Transverse colon (tissue), 4 donors: Measurements from ENCODE around the gene GRHPR. TPM values are rescaled to one million over a fixed set of nuclear protein-coding genes. Genes with fewer than 3 reads are reported as not detected.

Experiments
- DNase-seq: peaks from one replicate; pipeline ENCODE4 v3.0.0-alpha.2; 2019
- H3K27ac ChIP-seq, 4 donors: fragments of 200-600 bp; sonication (generic); 2 replicates each; pipeline ENCODE4 v1.5.1; 2016 to 2018; ENCODE audit warnings: inconsistent platforms in 4 of 4
- H3K27me3 ChIP-seq: fragments of 200-600 bp; sonication (generic); 2 replicates; pipeline ENCODE4 v1.5.1; 2017; ENCODE audit warnings: inconsistent platforms
- H3K36me3 ChIP-seq, 4 donors: fragments of 200-600 bp; sonication (generic); 2 replicates each; pipeline ENCODE4 v1.5.1; 2017 to 2019; ENCODE audit warnings: inconsistent platforms in 4 of 4
- H3K4me1 ChIP-seq, 4 donors: fragments of 200-600 bp; sonication (generic); 2 replicates each; pipeline ENCODE4 v1.5.1; 2017 to 2020; ENCODE audit warnings: inconsistent platforms in 4 of 4
- H3K4me3 ChIP-seq, 4 donors: fragments of 200-600 bp; sonication (generic); 1 replicate in 1 of 4; 2 replicates in 3 of 4; pipeline versions ENCODE4 v1.5.1 to v1.6.1; 2017 to 2019; ENCODE audit warnings: inconsistent platforms in 4 of 4
- H3K9me3 ChIP-seq, 2 donors: fragments of 200-600 bp; sonication (generic); 2 replicates each; pipeline ENCODE4 v1.5.1; 2017 to 2019; ENCODE audit warnings: inconsistent platforms in 2 of 2
- EP300 ChIP-seq: sonication (generic); formaldehyde crosslinking; IDR thresholded peaks from one replicate; pipeline ENCODE4 v1.6.1; 2017; ENCODE audit warnings: antibody characterized with exemption, low read depth
- POLR2A ChIP-seq: fragments of 450-650 bp; IDR thresholded peaks from one replicate; pipeline ENCODE4 v1.6.1; 2016; ENCODE audit warnings: antibody characterized with exemption, mild to moderate bottlenecking, moderate library complexity
- POLR2AphosphoS5 ChIP-seq, 3 donors: sonication (generic); formaldehyde crosslinking; IDR thresholded peaks; one replicate each; pipeline ENCODE4 v1.6.1; 2016; ENCODE audit warnings: antibody characterized with exemption in 3 of 3
- WGBS, 2 donors: methylation state at CpG; one replicate each; pipeline ENCODE4 v1.1.5; 2018; ENCODE audit warnings: low coverage in 1 of 2; 5-methylcytosine and 5-hydroxymethylcytosine counted together
- in situ Hi-C, 4 donors: fragments of 200-750 bp; cut with MboI; loops; one replicate each; pipeline versions ENCODE4 v1.15.0 to v1.15.1; 2017; ENCODE audit warnings: low sequenced_read_pairs in 3 of 4, low pct_ligation_motif_present in 1 of 4, low pct_unique_long_range_greater_than_20kb in 1 of 4
- intact Hi-C: fragments of 100-400 bp; cut with DNase I; formaldehyde crosslinking; loops from one replicate; pipeline ENCODE4 v1.15.1; 2023; ENCODE audit warnings: low total_unique reads
- total RNA-seq, 4 donors: library from RNA; depleted of rRNA; stranded (reverse); fragments of >200 nt; gene quantifications; one replicate each; pipeline ENCODE4 v1.1.0, GENCODE V29; 2016
- TF ChIP-seq, protein P1 (sequence below), 5 experiments: fragments of 200-600 bp in 3 of 5; fragments of 450-650 bp in 2 of 5; sonication (generic) in 3 of 5; IDR thresholded peaks; 1 replicate in 2 of 5; 2 replicates in 3 of 5; pipeline ENCODE4 v1.5.1; 2016 to 2017; ENCODE audit warnings: antibody characterized with exemption in 5 of 5, inconsistent platforms in 3 of 5, mild to moderate bottlenecking in 2 of 5, moderate library complexity in 1 of 5

GRHPR gene
- total RNA-seq, 4 donors from 2014 or later, result 48.6 to 131 (median 104) TPM

DNA sequence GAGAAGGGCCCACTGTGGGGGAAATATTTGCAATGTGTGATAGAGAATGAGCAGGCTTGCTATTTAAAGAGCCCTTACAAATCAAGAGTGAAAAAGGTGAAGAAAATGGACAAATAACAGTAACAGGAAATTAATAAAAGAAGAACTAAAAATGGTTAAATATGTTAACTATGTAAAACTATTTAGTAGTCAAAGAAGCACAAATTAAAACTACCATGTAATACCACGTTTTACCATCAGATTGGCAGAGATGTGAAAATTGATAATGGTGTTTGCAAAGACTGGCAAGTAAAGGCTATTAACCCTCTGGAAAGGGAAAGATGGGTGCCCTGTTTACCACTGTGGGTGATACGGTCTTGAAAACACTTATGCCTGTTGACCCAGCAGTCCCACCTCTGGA lies 23.2 kb upstream of the GRHPR start:
- DNase-seq, result no peak
- in situ Hi-C loops, result no loop called here
- no peak overlapping the region for H3K27ac ChIP-seq

DNA sequence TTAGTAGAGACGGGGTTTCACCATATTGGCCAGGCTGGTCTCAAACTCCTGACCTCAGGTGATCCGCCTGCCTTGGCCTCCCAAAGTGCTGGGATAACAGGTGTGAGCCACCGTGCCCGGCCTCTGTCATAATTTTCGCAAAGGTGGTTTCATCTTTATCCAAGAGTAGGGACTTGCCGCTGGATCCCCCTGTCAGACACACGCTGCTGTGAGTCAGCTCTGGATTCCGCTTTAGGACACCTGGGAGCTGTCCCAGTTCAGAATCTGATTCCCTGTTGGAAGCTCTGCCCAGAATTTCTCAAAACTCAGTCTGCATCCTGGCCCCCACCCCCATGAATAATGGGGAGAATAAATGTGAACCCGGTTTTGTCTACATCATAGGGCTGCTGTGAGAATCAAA lies 17.9 kb upstream of the GRHPR start:
- Histone ChIP-seq H3K27me3 (no peaks in the 10 kb centered on the region), H3K4me1 (no peaks in the 10 kb centered on the region), H3K9me3 (no peaks in the 10 kb centered on the region), H3K4me3 (no peak overlapping the region), H3K27ac (no peak overlapping the region), H3K36me3 (no peaks in the 10 kb centered on the region)
- in situ Hi-C loops, result no loop called here
- TF ChIP-seq POLR2AphosphoS5 (IDR thresholded peaks at IDR 0.05), result no peak
- TF ChIP-seq, protein P1, sequence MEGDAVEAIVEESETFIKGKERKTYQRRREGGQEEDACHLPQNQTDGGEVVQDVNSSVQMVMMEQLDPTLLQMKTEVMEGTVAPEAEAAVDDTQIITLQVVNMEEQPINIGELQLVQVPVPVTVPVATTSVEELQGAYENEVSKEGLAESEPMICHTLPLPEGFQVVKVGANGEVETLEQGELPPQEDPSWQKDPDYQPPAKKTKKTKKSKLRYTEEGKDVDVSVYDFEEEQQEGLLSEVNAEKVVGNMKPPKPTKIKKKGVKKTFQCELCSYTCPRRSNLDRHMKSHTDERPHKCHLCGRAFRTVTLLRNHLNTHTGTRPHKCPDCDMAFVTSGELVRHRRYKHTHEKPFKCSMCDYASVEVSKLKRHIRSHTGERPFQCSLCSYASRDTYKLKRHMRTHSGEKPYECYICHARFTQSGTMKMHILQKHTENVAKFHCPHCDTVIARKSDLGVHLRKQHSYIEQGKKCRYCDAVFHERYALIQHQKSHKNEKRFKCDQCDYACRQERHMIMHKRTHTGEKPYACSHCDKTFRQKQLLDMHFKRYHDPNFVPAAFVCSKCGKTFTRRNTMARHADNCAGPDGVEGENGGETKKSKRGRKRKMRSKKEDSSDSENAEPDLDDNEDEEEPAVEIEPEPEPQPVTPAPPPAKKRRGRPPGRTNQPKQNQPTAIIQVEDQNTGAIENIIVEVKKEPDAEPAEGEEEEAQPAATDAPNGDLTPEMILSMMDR (IDR thresholded peaks at IDR 0.05), result no peak
- TF ChIP-seq EP300, result no peak
- no peak for TF ChIP-seq POLR2A
- no peak for DNase-seq
- 29 to 85% methylated on average over 1 to 9 of the region's 9 CpGs for WGBS, 2 donors
- intact Hi-C loops, result no loop called here

More for the DNA sequence above, 23.2 kb upstream of the GRHPR start:
- WGBS, 2 donors, result 56% methylated on average over 2 of the region's 2 CpGs; no CpG with 5 or more reads in 1 of the 2 donors
- Histone ChIP-seq H3K27me3 (no peaks in the 10 kb centered on the region), H3K9me3 (no peaks in the 10 kb centered on the region), H3K4me1 (no peaks in the 10 kb centered on the region), H3K36me3 (no peaks in the 10 kb centered on the region), H3K4me3 (no peak overlapping the region)
- intact Hi-C loops, result no loop called here
- TF ChIP-seq POLR2AphosphoS5 (IDR thresholded peaks at IDR 0.05), result no peak
- TF ChIP-seq, protein P1 (IDR thresholded peaks at IDR 0.05), result no peak
- TF ChIP-seq POLR2A, result no peak
- TF ChIP-seq EP300, result no peak

DNA sequence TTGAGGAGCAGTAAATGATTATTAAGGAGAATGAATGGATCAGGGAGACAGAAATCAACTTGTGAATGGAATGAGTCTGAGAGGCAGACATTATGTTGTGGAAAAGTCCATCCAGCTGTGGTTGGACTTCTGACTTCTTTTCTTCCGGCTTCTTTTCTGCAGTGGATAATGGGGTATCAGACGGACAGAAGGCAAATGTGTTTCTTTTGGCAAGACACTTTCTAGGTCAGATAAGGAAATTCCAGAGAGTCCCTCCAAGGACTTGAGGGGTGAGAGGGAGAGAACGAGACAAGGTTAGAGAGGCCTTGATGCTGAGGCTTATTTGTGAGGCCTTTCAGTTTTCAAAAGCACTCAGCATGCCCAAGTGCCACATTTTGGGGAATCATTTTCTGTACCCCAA lies 17.1 kb upstream of the GRHPR start:
- Histone ChIP-seq H3K27ac (no peak overlapping the region), H3K4me1 (no peaks in the 10 kb centered on the region), H3K4me3 (no peak overlapping the region), H3K9me3 (no peaks in the 10 kb centered on the region), H3K27me3 (no peaks in the 10 kb centered on the region), H3K36me3 (no peaks in the 10 kb centered on the region)
- intact Hi-C loops, result no loop called here
- TF ChIP-seq POLR2AphosphoS5 (IDR thresholded peaks at IDR 0.05), result no peak
- TF ChIP-seq, protein P1 (IDR thresholded peaks at IDR 0.05), result no peak
- TF ChIP-seq POLR2A, result no peak
- TF ChIP-seq EP300, result no peak
- WGBS, 2 donors, result 80 to 87% methylated on average over 3 of the region's 3 CpGs
- in situ Hi-C loops, result no loop called here
- no peak for DNase-seq

DNA sequence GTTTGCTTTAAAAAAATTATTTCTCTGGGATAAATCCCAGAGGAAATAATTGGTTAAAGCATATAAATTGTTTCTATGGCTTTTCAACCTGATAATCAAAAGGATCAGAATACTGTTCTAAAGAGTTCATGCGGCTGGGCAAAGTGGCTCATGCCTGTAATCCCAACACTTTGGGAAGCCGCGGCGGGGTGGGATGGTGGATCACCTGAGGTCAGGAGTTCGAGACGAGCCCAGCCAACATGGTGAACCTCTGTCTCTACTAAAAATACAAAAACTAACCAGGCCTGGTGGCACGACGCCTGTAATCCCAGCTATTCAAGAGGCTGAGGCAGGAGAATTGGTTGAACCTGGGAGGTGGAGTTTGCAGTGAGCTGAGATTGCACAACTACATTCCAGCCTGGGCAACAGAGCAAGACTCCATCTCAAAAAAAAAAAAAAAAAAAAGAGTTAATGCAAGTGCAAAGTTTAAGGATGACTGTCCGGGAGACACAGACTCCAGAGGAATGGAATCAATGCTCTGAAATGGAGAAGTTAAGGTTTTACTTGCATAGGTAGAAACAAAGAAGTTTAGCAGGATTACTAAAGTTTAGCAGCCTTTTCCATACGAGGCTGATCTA lies 16.6 kb upstream of the GRHPR start:
- TF ChIP-seq POLR2A, result no peak
- TF ChIP-seq, protein P1 (IDR thresholded peaks at IDR 0.05), result no peak
- no peak for TF ChIP-seq EP300
- TF ChIP-seq POLR2AphosphoS5 (IDR thresholded peaks at IDR 0.05), result no peak
- no peak for DNase-seq
- Histone ChIP-seq H3K9me3 (no peaks in the 10 kb centered on the region), H3K4me3 (no peak overlapping the region), H3K4me1 (no peaks in the 10 kb centered on the region), H3K27me3 (no peaks in the 10 kb centered on the region), H3K36me3 (no peaks in the 10 kb centered on the region), H3K27ac (no peak overlapping the region)
- in situ Hi-C loops, result no loop called here
- intact Hi-C loops, result no loop called here
- WGBS, 2 donors, result 62 to 85% methylated on average over 2 to 10 of the region's 10 CpGs
